Measurements from ENCODE around the gene EIF3D.
"Not testable (repeated sequence)": the region's sequence is repeated elsewhere in the genome, so short reads cannot be mapped to it uniquely, and the experiment has no call there.

DNA sequence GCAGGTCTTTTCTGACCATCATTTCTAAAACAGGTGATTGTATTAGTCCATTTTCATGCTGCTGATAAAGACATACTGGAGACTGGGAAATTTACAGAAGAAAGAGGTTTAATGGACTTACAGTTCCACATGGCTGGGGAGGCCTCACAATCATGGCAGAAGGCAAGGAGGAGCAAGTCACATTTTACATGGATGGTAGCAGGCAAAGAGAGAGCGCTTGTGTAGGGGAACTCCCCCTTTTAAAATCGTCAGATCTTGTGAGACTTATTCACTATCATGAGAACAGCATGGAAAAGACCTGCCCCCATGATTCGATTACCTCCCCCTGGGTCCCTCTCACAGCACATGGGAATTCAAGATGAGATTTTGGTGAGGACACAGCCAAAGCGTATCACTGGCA is 4.4 kb upstream of the EIF3D start:
- TF ChIP-seq, protein P1, sequence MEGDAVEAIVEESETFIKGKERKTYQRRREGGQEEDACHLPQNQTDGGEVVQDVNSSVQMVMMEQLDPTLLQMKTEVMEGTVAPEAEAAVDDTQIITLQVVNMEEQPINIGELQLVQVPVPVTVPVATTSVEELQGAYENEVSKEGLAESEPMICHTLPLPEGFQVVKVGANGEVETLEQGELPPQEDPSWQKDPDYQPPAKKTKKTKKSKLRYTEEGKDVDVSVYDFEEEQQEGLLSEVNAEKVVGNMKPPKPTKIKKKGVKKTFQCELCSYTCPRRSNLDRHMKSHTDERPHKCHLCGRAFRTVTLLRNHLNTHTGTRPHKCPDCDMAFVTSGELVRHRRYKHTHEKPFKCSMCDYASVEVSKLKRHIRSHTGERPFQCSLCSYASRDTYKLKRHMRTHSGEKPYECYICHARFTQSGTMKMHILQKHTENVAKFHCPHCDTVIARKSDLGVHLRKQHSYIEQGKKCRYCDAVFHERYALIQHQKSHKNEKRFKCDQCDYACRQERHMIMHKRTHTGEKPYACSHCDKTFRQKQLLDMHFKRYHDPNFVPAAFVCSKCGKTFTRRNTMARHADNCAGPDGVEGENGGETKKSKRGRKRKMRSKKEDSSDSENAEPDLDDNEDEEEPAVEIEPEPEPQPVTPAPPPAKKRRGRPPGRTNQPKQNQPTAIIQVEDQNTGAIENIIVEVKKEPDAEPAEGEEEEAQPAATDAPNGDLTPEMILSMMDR (IDR thresholded peaks at IDR 0.05) = not testable (repeated sequence)
- not testable (repeated sequence) for TF ChIP-seq POLR2A (IDR thresholded peaks at IDR 0.05)
